IPS-15b (cell line): ENCODE data around the gene DNM3.

Experiments used
- H3K27me3 ChIP-seq: one replicate; pipeline ENCODE4 v1.6.1; 2013; ENCODE audit warnings: low read length; ENCODE audit not compliant: control insufficient read depth, insufficient read depth
- H3K36me3 ChIP-seq: one replicate; pipeline ENCODE4 v1.6.1; 2013; ENCODE audit warnings: low read length; ENCODE audit not compliant: control insufficient read depth, insufficient read depth
- H3K4me1 ChIP-seq: one replicate; pipeline ENCODE4 v1.6.1; 2013; ENCODE audit warnings: mild to moderate bottlenecking, low read length; ENCODE audit not compliant: control insufficient read depth, insufficient read depth
- H3K4me3 ChIP-seq: one replicate; pipeline ENCODE4 v1.5.1; 2013; ENCODE audit warnings: low read depth, low read length
- H3K9ac ChIP-seq: one replicate; pipeline ENCODE4 v1.6.1; 2013; ENCODE audit warnings: low read depth, mild to moderate bottlenecking, low read length
- H3K9me3 ChIP-seq: one replicate; pipeline ENCODE4 v1.6.1; 2013; ENCODE audit warnings: mild to moderate bottlenecking, low read length; ENCODE audit not compliant: control insufficient read depth, insufficient read depth

DNM3 gene

GRCh38 chr1:171966426-171967220 is 125.3 kb downstream of the DNM3 start:
- H3K9me3 ChIP-seq = no peaks in the 10 kb centered on the region
- H3K4me3 ChIP-seq = no peak overlapping the region
- H3K9ac ChIP-seq = no peak overlapping the region
- H3K4me1 ChIP-seq = peaks cover 19% of the 10 kb centered on the region
- no peaks in the 10 kb centered on the region for H3K27me3 ChIP-seq
- H3K36me3 ChIP-seq = no peaks in the 10 kb centered on the region

GRCh38 chr1:171969226-171969625 is 127.9 kb downstream of the DNM3 start:
- Histone ChIP-seq H3K9me3 (no peaks in the 10 kb centered on the region), H3K36me3 (no peaks in the 10 kb centered on the region), H3K27me3 (no peaks in the 10 kb centered on the region), H3K4me1 (peaks cover 19% of the 10 kb centered on the region), H3K4me3 (no peak overlapping the region), H3K9ac (no peak overlapping the region)

GRCh38 chr1:171969813-171970212 is 128.5 kb downstream of the DNM3 start:
- no peaks in the 10 kb centered on the region for H3K27me3 ChIP-seq
- H3K9me3 ChIP-seq = no peaks in the 10 kb centered on the region
- no peak overlapping the region for H3K4me3 ChIP-seq
- peaks cover 19% of the 10 kb centered on the region for H3K4me1 ChIP-seq
- H3K9ac ChIP-seq = no peak overlapping the region
- H3K36me3 ChIP-seq = no peaks in the 10 kb centered on the region

GRCh38 chr1:171972846-171973245 is 131.5 kb downstream of the DNM3 start:
- Histone ChIP-seq H3K9me3 (no peaks in the 10 kb centered on the region), H3K27me3 (no peaks in the 10 kb centered on the region), H3K4me1 (peaks cover 5% of the 10 kb centered on the region), H3K36me3 (no peaks in the 10 kb centered on the region), H3K4me3 (no peak overlapping the region), H3K9ac (no peak overlapping the region)

GRCh38 chr1:171973421-171973820 is 132.1 kb downstream of the DNM3 start:
- no peaks in the 10 kb centered on the region for H3K36me3 ChIP-seq
- H3K4me1 ChIP-seq = peaks cover 4% of the 10 kb centered on the region
- no peak overlapping the region for H3K9ac ChIP-seq
- H3K4me3 ChIP-seq = no peak overlapping the region
- H3K27me3 ChIP-seq = no peaks in the 10 kb centered on the region
- no peaks in the 10 kb centered on the region for H3K9me3 ChIP-seq

GRCh38 chr1:171981303-171981702 is 140.0 kb downstream of the DNM3 start:
- Histone ChIP-seq H3K9me3 (no peaks in the 10 kb centered on the region), H3K27me3 (no peaks in the 10 kb centered on the region), H3K36me3 (no peaks in the 10 kb centered on the region), H3K9ac (no peak overlapping the region), H3K4me1 (no peaks in the 10 kb centered on the region), H3K4me3 (no peak overlapping the region)

GRCh38 chr1:171983584-171983983 is 142.3 kb downstream of the DNM3 start:
- Histone ChIP-seq H3K36me3 (no peaks in the 10 kb centered on the region), H3K9ac (no peak overlapping the region), H3K9me3 (no peaks in the 10 kb centered on the region), H3K27me3 (no peaks in the 10 kb centered on the region), H3K4me1 (no peaks in the 10 kb centered on the region), H3K4me3 (no peak overlapping the region)

- no peak overlapping the region for H3K4me3 ChIP-seq
- no peaks in the 10 kb centered on the region for H3K9me3 ChIP-seq
- H3K36me3 ChIP-seq = no peaks in the 10 kb centered on the region
- H3K9ac ChIP-seq = no peak overlapping the region
- H3K4me1 ChIP-seq = no peaks in the 10 kb centered on the region
- H3K27me3 ChIP-seq = no peaks in the 10 kb centered on the region
Measured at GRCh38 chr1:171984262-171984661, 143.0 kb downstream of the DNM3 start.

GRCh38 chr1:171984850-171985485 is 143.7 kb downstream of the DNM3 start:
- no peaks in the 10 kb centered on the region for H3K9me3 ChIP-seq
- H3K9ac ChIP-seq = no peak overlapping the region
- H3K27me3 ChIP-seq = no peaks in the 10 kb centered on the region
- H3K36me3 ChIP-seq = no peaks in the 10 kb centered on the region
- no peak overlapping the region for H3K4me3 ChIP-seq
- H3K4me1 ChIP-seq = no peaks in the 10 kb centered on the region

- Histone ChIP-seq H3K9me3 (no peaks in the 10 kb centered on the region), H3K4me3 (no peak overlapping the region), H3K27me3 (no peaks in the 10 kb centered on the region), H3K4me1 (no peaks in the 10 kb centered on the region), H3K36me3 (no peaks in the 10 kb centered on the region), H3K9ac (no peak overlapping the region)
Measured at GRCh38 chr1:171985639-171986038, 144.3 kb downstream of the DNM3 start.

- H3K4me3 ChIP-seq = no peak overlapping the region
- H3K36me3 ChIP-seq = no peaks in the 10 kb centered on the region
- no peaks in the 10 kb centered on the region for H3K27me3 ChIP-seq
- H3K9ac ChIP-seq = no peak overlapping the region
- H3K9me3 ChIP-seq = no peaks in the 10 kb centered on the region
- no peaks in the 10 kb centered on the region for H3K4me1 ChIP-seq
Measured at GRCh38 chr1:171988243-171988885, 147.1 kb downstream of the DNM3 start.

GRCh38 chr1:171990371-171990770 is 149.1 kb downstream of the DNM3 start:
- Histone ChIP-seq H3K9ac (no peak overlapping the region), H3K9me3 (no peaks in the 10 kb centered on the region), H3K36me3 (no peaks in the 10 kb centered on the region), H3K4me1 (no peaks in the 10 kb centered on the region), H3K4me3 (no peak overlapping the region), H3K27me3 (no peaks in the 10 kb centered on the region)
